HG03442 (cell line): ENCODE results near the gene SPDYE4.

Source experiments
- ATAC-seq: cut with Tn5 transposase; IDR thresholded peaks from one replicate; pipeline ENCODE4 v1.9.1; 2021; ENCODE audit warnings: mild to moderate bottlenecking, moderate library complexity; ENCODE audit not compliant: unreplicated experiment

SPDYE4 gene

GRCh38 chr17:8713878-8714277, 44.5 kb downstream of the SPDYE4 start:
- ATAC-seq: no peak

- ATAC-seq: no peak
Measured at GRCh38 chr17:8713315-8713714, 45.0 kb downstream of the SPDYE4 start.

GRCh38 chr17:8712698-8713097, 45.6 kb downstream of the SPDYE4 start:
- no peak for ATAC-seq

- ATAC-seq: no peak
Measured at GRCh38 chr17:8711291-8711690, 47.1 kb downstream of the SPDYE4 start.

GRCh38 chr17:8710813-8711212, 47.5 kb downstream of the SPDYE4 start:
- no peak for ATAC-seq

- ATAC-seq: no peak
Measured at GRCh38 chr17:8709006-8709405, 49.3 kb downstream of the SPDYE4 start.

- no peak for ATAC-seq
Measured at GRCh38 chr17:8708025-8708461, 50.3 kb downstream of the SPDYE4 start.

- ATAC-seq: no peak
Measured at GRCh38 chr17:8707332-8708024, 50.9 kb downstream of the SPDYE4 start.

- no peak for ATAC-seq
Measured at GRCh38 chr17:8706431-8706830, 51.9 kb downstream of the SPDYE4 start.

- no peak for ATAC-seq
Measured at GRCh38 chr17:8705427-8705826, 52.9 kb downstream of the SPDYE4 start.

GRCh38 chr17:8703001-8703400, 55.3 kb downstream of the SPDYE4 start:
- no peak for ATAC-seq

- no peak for ATAC-seq
Measured at GRCh38 chr17:8701754-8702153, 56.6 kb downstream of the SPDYE4 start.

GRCh38 chr17:8701221-8701620, 57.1 kb downstream of the SPDYE4 start:
- no peak for ATAC-seq
